BJ (cell line): ENCODE data around the gene TMEM207. TPM values are rescaled to one million over a fixed set of nuclear protein-coding genes. Genes with fewer than 3 reads are reported as not detected.

Source experiments
- CTCF ChIA-PET: fragments of 350-600 bp; formaldehyde crosslinking; extraction: SDS; loops from one replicate; lab custom pipeline; 2021; ENCODE audit warnings: antibody characterized with exemption, inconsistent platforms; lab: Yijun Ruan, JAX
- POLR2A ChIA-PET: fragments of 300-600 bp; sonication (Branson Sonifier 250); formaldehyde crosslinking; extraction: SDS; loops from one replicate; lab custom pipeline; 2021; ENCODE audit warnings: antibody characterized with exemption; lab: Charles Lee
- DNase-seq: peaks from one replicate; pipeline ENCODE4 v3.0.0-alpha.2; 2011; ENCODE audit warnings: low read depth
- H3K27me3 ChIP-seq: 2 replicates; pipeline ENCODE4 v1.6.0; 2011; ENCODE audit warnings: low read length; ENCODE audit not compliant: control insufficient read depth, insufficient read depth
- H3K36me3 ChIP-seq: 2 replicates; pipeline ENCODE4 v1.5.1; 2011; ENCODE audit warnings: low read length; ENCODE audit not compliant: control insufficient read depth, insufficient read depth
- H3K4me3 ChIP-seq: 2 replicates; pipeline ENCODE4 v1.5.1; 2011; ENCODE audit warnings: low read depth, mild to moderate bottlenecking, control low read depth, low read length
- polyA plus RNA-seq: library from polyadenylated mRNA; depleted of rRNA; stranded (reverse); fragments of >200 nt; gene quantifications from 2 replicates; pipeline ENCODE4 v1.2.3, GENCODE V29; 2011; rRNA removed
- TF ChIP-seq, protein P1 (sequence below): IDR thresholded peaks from 2 replicates; pipeline ENCODE4 v1.5.1; 2011; ENCODE audit warnings: low read depth, mild to moderate bottlenecking, control low read depth, inconsistent platforms, low read length, moderate library complexity; ENCODE audit not compliant: insufficient read depth

TMEM207 gene
- polyA plus RNA-seq, 1 experiment, result not detected

DNA sequence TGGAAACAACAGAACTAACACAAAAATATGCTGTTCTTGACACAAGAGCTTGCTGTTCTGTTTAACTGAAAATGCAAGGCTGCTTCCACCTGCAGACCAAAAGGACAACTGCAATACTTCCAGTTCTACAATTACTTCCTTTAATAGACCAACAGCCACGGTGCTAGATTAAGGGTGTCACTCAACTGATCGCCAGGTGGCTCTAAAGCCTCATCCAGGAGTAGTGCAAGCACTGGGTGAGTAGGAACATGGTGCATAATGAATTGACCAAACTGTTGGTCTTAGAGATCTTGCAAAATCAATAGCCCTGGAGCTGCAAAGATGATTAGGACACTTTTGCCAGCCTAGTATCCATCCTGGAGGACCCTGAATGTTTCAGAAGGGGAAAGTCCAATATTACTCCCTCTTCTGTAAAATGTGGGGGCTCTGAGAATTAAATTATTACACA is 65.4 kb downstream of the TMEM207 start:
- CTCF ChIA-PET, result interaction anchor here (0.8 to 1.8 kb wide), 11 partner anchors 12 to 423 kb away, joined by 3 to 8 read pairs (median 4); partner anchors contain the start of gene CLDN1
- DNase-seq, result no peak
- Histone ChIP-seq H3K27me3 (no peaks in the 10 kb centered on the region), H3K36me3 (no peaks in the 10 kb centered on the region), H3K4me3 (no peak overlapping the region)
- TF ChIP-seq, protein P1, sequence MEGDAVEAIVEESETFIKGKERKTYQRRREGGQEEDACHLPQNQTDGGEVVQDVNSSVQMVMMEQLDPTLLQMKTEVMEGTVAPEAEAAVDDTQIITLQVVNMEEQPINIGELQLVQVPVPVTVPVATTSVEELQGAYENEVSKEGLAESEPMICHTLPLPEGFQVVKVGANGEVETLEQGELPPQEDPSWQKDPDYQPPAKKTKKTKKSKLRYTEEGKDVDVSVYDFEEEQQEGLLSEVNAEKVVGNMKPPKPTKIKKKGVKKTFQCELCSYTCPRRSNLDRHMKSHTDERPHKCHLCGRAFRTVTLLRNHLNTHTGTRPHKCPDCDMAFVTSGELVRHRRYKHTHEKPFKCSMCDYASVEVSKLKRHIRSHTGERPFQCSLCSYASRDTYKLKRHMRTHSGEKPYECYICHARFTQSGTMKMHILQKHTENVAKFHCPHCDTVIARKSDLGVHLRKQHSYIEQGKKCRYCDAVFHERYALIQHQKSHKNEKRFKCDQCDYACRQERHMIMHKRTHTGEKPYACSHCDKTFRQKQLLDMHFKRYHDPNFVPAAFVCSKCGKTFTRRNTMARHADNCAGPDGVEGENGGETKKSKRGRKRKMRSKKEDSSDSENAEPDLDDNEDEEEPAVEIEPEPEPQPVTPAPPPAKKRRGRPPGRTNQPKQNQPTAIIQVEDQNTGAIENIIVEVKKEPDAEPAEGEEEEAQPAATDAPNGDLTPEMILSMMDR, result peak; percentile 44
- POLR2A ChIA-PET, result no interaction called here

DNA sequence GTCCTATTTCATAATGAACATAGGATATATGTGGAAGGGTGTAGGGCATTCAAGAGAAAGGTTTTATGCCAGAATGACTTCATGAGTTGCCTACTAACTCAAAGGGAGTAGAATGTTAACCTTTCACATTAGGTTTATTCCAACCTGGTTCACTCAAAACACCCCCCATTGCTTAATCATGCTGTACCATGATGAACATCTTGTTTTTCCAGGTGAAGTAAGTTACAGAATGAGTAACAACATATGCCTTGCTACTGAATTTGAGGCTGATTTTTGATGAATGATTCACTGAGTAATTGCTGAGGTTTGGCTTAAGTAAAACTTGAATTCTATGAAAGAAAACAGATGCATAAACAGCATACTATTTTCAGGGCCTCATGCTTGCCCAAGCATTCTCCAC is 67.6 kb downstream of the TMEM207 start:
- peak; percentile 58 for DNase-seq
- CTCF ChIA-PET, result no interaction called here

GRCh38 chr3:190381441-190381840 is 68.3 kb downstream of the TMEM207 start:
- Histone ChIP-seq H3K36me3 (no peaks in the 10 kb centered on the region), H3K27me3 (no peaks in the 10 kb centered on the region), H3K4me3 (no peak overlapping the region)
- TF ChIP-seq, protein P1, result no peak
- DNase-seq, result peak; percentile 19
- CTCF ChIA-PET, result no interaction called here
- POLR2A ChIA-PET, result no interaction called here

More for the DNA sequence above, 67.6 kb downstream of the TMEM207 start:
- Histone ChIP-seq H3K36me3 (no peaks in the 10 kb centered on the region), H3K4me3 (no peak overlapping the region), H3K27me3 (no peaks in the 10 kb centered on the region)
- TF ChIP-seq, protein P1, result no peak
- POLR2A ChIA-PET, result no interaction called here

- TF ChIP-seq, protein P1, result no peak
- H3K36me3 ChIP-seq, result no peaks in the 10 kb centered on the region
- H3K4me3 ChIP-seq, result no peak overlapping the region
- CTCF ChIA-PET, result interaction anchor here (0.7 to 1.6 kb wide), 2 partner anchors 9 to 50 kb away, joined by 3 to 5 read pairs; no protein-coding TSS in a partner anchor
- no peaks in the 10 kb centered on the region for H3K27me3 ChIP-seq
- POLR2A ChIA-PET, result no interaction called here
- DNase-seq, result no peak
These were observed 69.5 kb downstream of the TMEM207 start for GRCh38 chr3:190380184-190380583.

Other genes starting within 250 kb of the TMEM207 start
- gene CLDN1, start 127.5 kb downstream of the TMEM207 start, polyA plus RNA-seq, result 1.3 and 1.7 TPM in 2 replicates
- gene CLDN16, start 61.7 kb downstream of the TMEM207 start, polyA plus RNA-seq, result not detected in 2 replicates
- 8.6 and 9.0 TPM in 2 replicates for gene IL1RAP, start 64.2 kb upstream of the TMEM207 start, polyA plus RNA-seq